ENCODE results near the gene SPSB2.

The SPSB2 gene

GRCh38 chr12:6834873-6835272 is 38.2 kb downstream of the SPSB2 start:
- DNase-seq (ENCODE audit: insufficient read length, low spot score) (no peak), FAIRE-seq (no peak)

- no peak for DNase-seq (ENCODE audit: insufficient read length, low spot score)
- FAIRE-seq: no peak
Measured at GRCh38 chr12:6834254-6834653, 38.8 kb downstream of the SPSB2 start.

GRCh38 chr12:6833189-6833890 is 39.8 kb downstream of the SPSB2 start:
- FAIRE-seq (no peak), DNase-seq (ENCODE audit: insufficient read length, low spot score) (no peak)

- DNase-seq (ENCODE audit: insufficient read length, low spot score) (no peak), FAIRE-seq (no peak)
Measured at GRCh38 chr12:6832125-6832524, 41.0 kb downstream of the SPSB2 start.

- FAIRE-seq (no peak), DNase-seq (ENCODE audit: insufficient read length, low spot score) (no peak)
Measured at GRCh38 chr12:6831450-6831995, 41.6 kb downstream of the SPSB2 start.

- no peak for FAIRE-seq
- no peak for DNase-seq (ENCODE audit: insufficient read length, low spot score)
Measured at GRCh38 chr12:6830999-6831398, 42.1 kb downstream of the SPSB2 start.

GRCh38 chr12:6830286-6830890 is 42.7 kb downstream of the SPSB2 start:
- FAIRE-seq (peak; percentile 71), DNase-seq (ENCODE audit: insufficient read length, low spot score) (no peak)

GRCh38 chr12:6829536-6830220 is 43.4 kb downstream of the SPSB2 start:
- FAIRE-seq: peak; percentile 49
- DNase-seq (ENCODE audit: insufficient read length, low spot score): peak; percentile 60

- DNase-seq (ENCODE audit: insufficient read length, low spot score) (peak; percentile 70), FAIRE-seq (peak; percentile 95)
Measured at GRCh38 chr12:6828781-6829535, 44.1 kb downstream of the SPSB2 start.

GRCh38 chr12:6827982-6828780 is 44.9 kb downstream of the SPSB2 start, which contains the start of gene P3H3:
TSS of gene P3H3 (plus strand) at chr12:6828407. CDS start at chr12:6828441, 34 bp downstream.
- peak; percentile 86 for FAIRE-seq

GRCh38 chr12:6827437-6827911 is 45.6 kb downstream of the SPSB2 start:
- FAIRE-seq: peak; percentile 99
- DNase-seq (ENCODE audit: insufficient read length, low spot score): peak; percentile 98

More at GRCh38 chr12:6827982-6828780, 44.9 kb downstream of the SPSB2 start, which contains the start of gene P3H3:
- DNase-seq (ENCODE audit: insufficient read length, low spot score): peak; percentile 72

- FAIRE-seq: peak; percentile 16
- no peak for DNase-seq (ENCODE audit: insufficient read length, low spot score)
Measured at GRCh38 chr12:6826734-6827436, 46.2 kb downstream of the SPSB2 start.

- FAIRE-seq (no peak), DNase-seq (ENCODE audit: insufficient read length, low spot score) (no peak)
Measured at GRCh38 chr12:6826125-6826733, 46.9 kb downstream of the SPSB2 start.

- DNase-seq (ENCODE audit: insufficient read length, low spot score): peak; percentile 94
- FAIRE-seq: peak; percentile 91
Measured at GRCh38 chr12:6825398-6826124, 47.5 kb downstream of the SPSB2 start.

- FAIRE-seq (peak; percentile 80), DNase-seq (ENCODE audit: insufficient read length, low spot score) (no peak)
Measured at GRCh38 chr12:6824901-6825381, 48.2 kb downstream of the SPSB2 start.

GRCh38 chr12:6824085-6824775 is 48.9 kb downstream of the SPSB2 start:
- FAIRE-seq (peak; percentile 31), DNase-seq (ENCODE audit: insufficient read length, low spot score) (no peak)

Data from HTR-8/SVneo (cell line).